ENCODE data around the gene RBP4.
A peak's percentile ranks its signal among the peaks of the same experiment; 100 is the strongest.

The RBP4 gene

GRCh38 chr10:93601146-93601773 lies at the start of gene RBP4:
Gene RBP4 (minus strand): TSS chr10:93601235. CDS start chr10:93601028, 207 bp downstream.
- peaks cover 44% of the 10 kb centered on the region for H3K27me3 Mint-ChIP-seq
- H3K4me1 Mint-ChIP-seq: no peaks in the 10 kb centered on the region
- no peak within 1 kb of the TSS for H3K4me3 Mint-ChIP-seq
- ATAC-seq: peak; percentile 34
- H3K9me3 Mint-ChIP-seq: no peaks in the 10 kb centered on the region
- no peaks in the 10 kb centered on the region for H3K36me3 Mint-ChIP-seq
- H3K27ac Mint-ChIP-seq: no peak within 1 kb of the TSS

- peaks cover 10% of the 10 kb centered on the region for H3K27me3 Mint-ChIP-seq
- H3K36me3 Mint-ChIP-seq: no peaks in the 10 kb centered on the region
- H3K4me1 Mint-ChIP-seq: no peaks in the 10 kb centered on the region
- peaks cover 3% of the 10 kb centered on the region for H3K9me3 Mint-ChIP-seq
- no peak for ATAC-seq
- H3K27ac Mint-ChIP-seq: no peak overlapping the region
- H3K4me3 Mint-ChIP-seq: no peak overlapping the region
These were observed 38.8 kb upstream of the RBP4 start for GRCh38 chr10:93639791-93640190.

GRCh38 chr10:93630625-93631557 lies 29.9 kb upstream of the RBP4 start:
- no peaks in the 10 kb centered on the region for H3K4me1 Mint-ChIP-seq
- no peak overlapping the region for H3K27ac Mint-ChIP-seq
- H3K9me3 Mint-ChIP-seq: no peaks in the 10 kb centered on the region

GRCh38 chr10:93629647-93630305 lies 28.7 kb upstream of the RBP4 start:
- ATAC-seq: no peak
- Mint-ChIP-seq H3K36me3 (no peaks in the 10 kb centered on the region), H3K9me3 (no peaks in the 10 kb centered on the region), H3K4me3 (no peak overlapping the region), H3K4me1 (no peaks in the 10 kb centered on the region), H3K27me3 (peaks cover 41% of the 10 kb centered on the region), H3K27ac (no peak overlapping the region)

More at GRCh38 chr10:93630625-93631557, 29.9 kb upstream of the RBP4 start:
- H3K4me3 Mint-ChIP-seq: no peak overlapping the region
- no peak for ATAC-seq
- peaks cover 35% of the 10 kb centered on the region for H3K27me3 Mint-ChIP-seq
- no peaks in the 10 kb centered on the region for H3K36me3 Mint-ChIP-seq

GRCh38 chr10:93628858-93629257 lies 27.8 kb upstream of the RBP4 start:
- no peak for ATAC-seq
- peaks cover 49% of the 10 kb centered on the region for H3K27me3 Mint-ChIP-seq
- H3K4me3 Mint-ChIP-seq: no peak overlapping the region
- no peak overlapping the region for H3K27ac Mint-ChIP-seq
- no peaks in the 10 kb centered on the region for H3K36me3 Mint-ChIP-seq
- no peaks in the 10 kb centered on the region for H3K4me1 Mint-ChIP-seq
- H3K9me3 Mint-ChIP-seq: no peaks in the 10 kb centered on the region

- ATAC-seq: no peak
- Mint-ChIP-seq H3K9me3 (no peaks in the 10 kb centered on the region), H3K27ac (no peak overlapping the region), H3K4me1 (no peaks in the 10 kb centered on the region), H3K36me3 (no peaks in the 10 kb centered on the region), H3K27me3 (peaks cover 14% of the 10 kb centered on the region), H3K4me3 (no peak overlapping the region)
These were observed 21.9 kb upstream of the RBP4 start for GRCh38 chr10:93622942-93623341.

- Mint-ChIP-seq H3K9me3 (no peaks in the 10 kb centered on the region), H3K27ac (no peak overlapping the region), H3K27me3 (peaks cover 14% of the 10 kb centered on the region), H3K4me3 (no peak overlapping the region), H3K4me1 (peaks cover 3% of the 10 kb centered on the region), H3K36me3 (no peaks in the 10 kb centered on the region)
- ATAC-seq: no peak
These were observed 19.9 kb upstream of the RBP4 start for GRCh38 chr10:93620925-93621324.

GRCh38 chr10:93615576-93616235 lies 14.7 kb upstream of the RBP4 start:
- H3K27me3 Mint-ChIP-seq: no peaks in the 10 kb centered on the region
- no peak for ATAC-seq
- peaks cover 9% of the 10 kb centered on the region for H3K4me1 Mint-ChIP-seq
- H3K4me3 Mint-ChIP-seq: peak overlapping the region; percentile 26
- no peaks in the 10 kb centered on the region for H3K9me3 Mint-ChIP-seq
- H3K27ac Mint-ChIP-seq: peak overlapping the region; percentile 49
- H3K36me3 Mint-ChIP-seq: no peaks in the 10 kb centered on the region

- H3K4me1 Mint-ChIP-seq: peaks cover 9% of the 10 kb centered on the region
- ATAC-seq: no peak
- no peaks in the 10 kb centered on the region for H3K9me3 Mint-ChIP-seq
- H3K36me3 Mint-ChIP-seq: no peaks in the 10 kb centered on the region
- H3K4me3 Mint-ChIP-seq: no peak overlapping the region
- H3K27ac Mint-ChIP-seq: no peak overlapping the region
- no peaks in the 10 kb centered on the region for H3K27me3 Mint-ChIP-seq
These were observed 13.2 kb upstream of the RBP4 start for GRCh38 chr10:93614101-93614825.

- peaks cover 9% of the 10 kb centered on the region for H3K4me1 Mint-ChIP-seq
- no peaks in the 10 kb centered on the region for H3K36me3 Mint-ChIP-seq
- H3K4me3 Mint-ChIP-seq: no peak overlapping the region
- H3K9me3 Mint-ChIP-seq: peaks cover 2% of the 10 kb centered on the region
- no peak overlapping the region for H3K27ac Mint-ChIP-seq
- H3K27me3 Mint-ChIP-seq: no peaks in the 10 kb centered on the region
- ATAC-seq: no peak
These were observed 12.1 kb upstream of the RBP4 start for GRCh38 chr10:93613126-93613525.

- Mint-ChIP-seq H3K36me3 (no peaks in the 10 kb centered on the region), H3K27ac (no peak within 1 kb of the TSS), H3K9me3 (peaks cover 6% of the 10 kb centered on the region), H3K4me1 (peaks cover 9% of the 10 kb centered on the region), H3K4me3 (no peak within 1 kb of the TSS), H3K27me3 (no peaks in the 10 kb centered on the region)
- no peak for ATAC-seq
These were observed 11.3 kb upstream of the RBP4 start, which contains the start of gene PDE6C for GRCh38 chr10:93612311-93612710. Gene PDE6C (plus strand): TSS chr10:93612537. CDS start chr10:93612726, 189 bp downstream.

- Mint-ChIP-seq H3K36me3 (no peaks in the 10 kb centered on the region), H3K4me3 (no peak overlapping the region), H3K27me3 (peaks cover 23% of the 10 kb centered on the region), H3K4me1 (no peaks in the 10 kb centered on the region), H3K9me3 (peaks cover 9% of the 10 kb centered on the region), H3K27ac (no peak overlapping the region)
- no peak for ATAC-seq
These were observed 7.4 kb upstream of the RBP4 start for GRCh38 chr10:93608421-93608820.

- Mint-ChIP-seq H3K9me3 (peaks cover 8% of the 10 kb centered on the region), H3K4me1 (no peaks in the 10 kb centered on the region), H3K36me3 (no peaks in the 10 kb centered on the region), H3K27me3 (peaks cover 51% of the 10 kb centered on the region), H3K4me3 (no peak overlapping the region), H3K27ac (no peak overlapping the region)
- no peak for ATAC-seq
These were observed 3.1 kb upstream of the RBP4 start for GRCh38 chr10:93604146-93604545.

GRCh38 chr10:93603023-93603422 lies 2.0 kb upstream of the RBP4 start:
- H3K9me3 Mint-ChIP-seq: peaks cover 6% of the 10 kb centered on the region
- no peak overlapping the region for H3K27ac Mint-ChIP-seq
- H3K4me1 Mint-ChIP-seq: no peaks in the 10 kb centered on the region
- no peaks in the 10 kb centered on the region for H3K36me3 Mint-ChIP-seq
- peaks cover 51% of the 10 kb centered on the region for H3K27me3 Mint-ChIP-seq
- H3K4me3 Mint-ChIP-seq: no peak overlapping the region
- no peak for ATAC-seq

Data from stimulated activated memory B cell treated with anti-CD40 and anti-IgM and Interleukin-4, amounts not matched to agents 10 μg/mL and 1 μg/mL and 100 μg/mL, for 72 hours (primary cell).